GM21737 (cell line): ENCODE results near the gene CHKA.

ENCODE experiments used
- ATAC-seq: cut with Tn5 transposase; IDR thresholded peaks from one replicate; pipeline ENCODE4 v1.9.1; 2021; ENCODE audit warnings: mild to moderate bottlenecking, moderate library complexity; ENCODE audit not compliant: unreplicated experiment

The CHKA gene

DNA sequence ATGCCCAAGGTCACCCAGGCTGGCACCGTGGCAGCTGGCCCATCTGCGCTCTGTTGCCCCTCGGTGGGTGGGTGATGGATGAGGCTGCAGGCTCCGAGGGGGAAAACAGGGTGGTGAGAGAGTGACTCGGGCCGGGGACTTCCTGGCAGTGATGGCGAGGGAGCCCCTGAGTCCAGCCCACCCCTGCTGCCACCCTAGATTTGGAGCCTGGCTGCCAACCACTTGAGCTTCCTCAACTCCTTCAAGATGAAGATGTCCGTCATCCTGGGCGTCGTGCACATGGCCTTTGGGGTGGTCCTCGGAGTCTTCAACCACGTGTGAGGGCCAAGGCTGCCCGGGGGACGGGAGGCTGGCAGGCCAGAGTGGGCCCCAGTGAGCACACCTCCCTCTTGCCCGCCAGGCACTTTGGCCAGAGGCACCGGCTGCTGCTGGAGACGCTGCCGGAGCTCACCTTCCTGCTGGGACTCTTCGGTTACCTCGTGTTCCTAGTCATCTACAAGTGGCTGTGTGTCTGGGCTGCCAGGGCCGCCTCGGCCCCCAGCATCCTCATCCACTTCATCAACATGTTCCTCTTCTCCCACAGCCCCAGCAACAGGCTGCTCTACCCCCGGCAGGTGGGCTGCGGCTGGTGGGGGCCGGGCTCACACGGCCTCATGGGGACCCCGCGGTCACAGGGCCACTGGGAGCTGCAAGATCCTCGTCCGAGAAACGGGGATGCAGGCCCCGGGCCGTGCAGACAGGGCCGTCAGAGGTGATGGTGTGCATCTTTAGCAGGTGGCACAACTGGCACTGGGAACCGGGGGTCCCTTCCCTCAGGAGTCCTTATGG lies 72.3 kb downstream of the CHKA start:
- ATAC-seq = no peak

DNA sequence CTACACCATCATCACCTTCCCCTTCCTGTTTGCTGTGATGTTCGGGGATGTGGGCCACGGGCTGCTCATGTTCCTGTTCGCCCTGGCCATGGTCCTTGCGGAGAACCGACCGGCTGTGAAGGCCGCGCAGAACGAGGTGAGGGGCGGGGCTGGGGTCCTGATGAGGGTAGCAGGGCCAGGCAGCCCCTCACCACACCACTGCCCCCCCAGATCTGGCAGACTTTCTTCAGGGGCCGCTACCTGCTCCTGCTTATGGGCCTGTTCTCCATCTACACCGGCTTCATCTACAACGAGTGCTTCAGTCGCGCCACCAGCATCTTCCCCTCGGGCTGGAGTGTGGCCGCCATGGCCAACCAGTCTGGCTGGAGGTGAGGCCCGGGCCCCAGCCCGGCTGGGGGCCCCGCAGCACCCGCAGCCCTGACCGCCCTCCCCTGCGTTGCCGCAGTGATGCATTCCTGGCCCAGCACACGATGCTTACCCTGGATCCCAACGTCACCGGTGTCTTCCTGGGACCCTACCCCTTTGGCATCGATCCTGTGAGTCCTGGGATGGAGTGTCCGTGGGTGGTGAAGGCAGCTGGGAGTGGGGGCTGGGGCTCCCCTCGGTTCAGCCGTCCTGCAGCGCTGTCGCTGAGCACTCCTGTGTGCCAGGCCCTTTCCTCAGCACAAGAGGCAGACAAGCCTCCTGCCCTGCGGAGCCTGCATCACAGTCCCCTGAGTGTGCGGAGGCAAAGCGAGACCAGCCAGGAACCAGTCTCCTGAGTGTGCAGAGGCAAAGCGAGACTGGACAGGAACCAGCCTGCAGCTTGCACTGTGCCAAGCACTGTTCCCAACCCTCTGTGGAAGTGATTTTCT lies 73.5 kb downstream of the CHKA start:
- ATAC-seq = no peak

DNA sequence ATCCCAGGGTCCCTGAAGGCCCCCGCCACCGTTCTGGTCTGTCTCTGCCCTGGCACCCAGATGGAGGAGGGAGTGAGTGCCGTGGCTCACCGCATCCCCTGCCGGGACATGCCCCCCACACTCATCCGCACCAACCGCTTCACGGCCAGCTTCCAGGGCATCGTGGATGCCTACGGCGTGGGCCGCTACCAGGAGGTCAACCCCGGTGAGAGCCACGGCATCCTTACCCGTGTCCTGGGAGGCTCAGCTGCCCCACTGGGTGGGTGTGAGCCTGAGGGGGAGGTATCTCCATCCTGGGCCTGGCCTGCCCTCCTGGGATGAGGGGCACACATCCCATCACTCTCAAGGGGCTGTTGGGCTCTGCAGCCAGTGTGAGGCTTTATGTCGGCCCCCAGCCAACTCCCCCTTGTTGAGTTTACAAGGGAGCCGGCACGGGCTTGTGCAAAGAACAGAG lies 76.3 kb downstream of the CHKA start:
- ATAC-seq = no peak

DNA sequence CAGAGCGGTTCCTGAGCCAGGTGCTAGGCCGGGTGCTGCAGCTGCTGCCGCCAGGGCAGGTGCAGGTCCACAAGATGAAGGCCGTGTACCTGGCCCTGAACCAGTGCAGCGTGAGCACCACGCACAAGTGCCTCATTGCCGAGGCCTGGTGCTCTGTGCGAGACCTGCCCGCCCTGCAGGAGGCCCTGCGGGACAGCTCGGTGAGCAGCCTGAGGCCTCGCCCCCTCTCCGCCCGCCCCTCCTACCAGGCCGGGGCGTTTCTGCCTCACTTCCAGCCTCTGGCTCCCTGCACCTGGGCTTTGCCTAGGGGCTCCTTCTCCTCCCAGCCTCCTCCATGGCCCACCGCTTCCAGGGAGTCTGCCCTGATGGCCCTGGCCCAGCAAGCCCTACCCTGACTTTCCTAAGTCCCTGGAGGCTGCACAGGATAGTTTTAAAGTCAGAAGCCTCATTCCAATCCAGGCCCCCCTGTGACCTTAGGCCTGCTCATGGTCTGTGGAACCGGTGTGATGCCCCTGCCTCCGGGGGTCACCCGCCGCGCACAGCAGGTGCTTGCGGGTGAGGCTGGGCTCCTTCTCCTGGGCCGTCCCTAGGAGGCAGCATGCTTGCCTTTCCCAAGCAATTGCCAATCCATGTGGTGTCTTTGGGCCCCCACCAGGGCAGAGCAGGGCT lies 76.9 kb downstream of the CHKA start:
- no peak for ATAC-seq

DNA sequence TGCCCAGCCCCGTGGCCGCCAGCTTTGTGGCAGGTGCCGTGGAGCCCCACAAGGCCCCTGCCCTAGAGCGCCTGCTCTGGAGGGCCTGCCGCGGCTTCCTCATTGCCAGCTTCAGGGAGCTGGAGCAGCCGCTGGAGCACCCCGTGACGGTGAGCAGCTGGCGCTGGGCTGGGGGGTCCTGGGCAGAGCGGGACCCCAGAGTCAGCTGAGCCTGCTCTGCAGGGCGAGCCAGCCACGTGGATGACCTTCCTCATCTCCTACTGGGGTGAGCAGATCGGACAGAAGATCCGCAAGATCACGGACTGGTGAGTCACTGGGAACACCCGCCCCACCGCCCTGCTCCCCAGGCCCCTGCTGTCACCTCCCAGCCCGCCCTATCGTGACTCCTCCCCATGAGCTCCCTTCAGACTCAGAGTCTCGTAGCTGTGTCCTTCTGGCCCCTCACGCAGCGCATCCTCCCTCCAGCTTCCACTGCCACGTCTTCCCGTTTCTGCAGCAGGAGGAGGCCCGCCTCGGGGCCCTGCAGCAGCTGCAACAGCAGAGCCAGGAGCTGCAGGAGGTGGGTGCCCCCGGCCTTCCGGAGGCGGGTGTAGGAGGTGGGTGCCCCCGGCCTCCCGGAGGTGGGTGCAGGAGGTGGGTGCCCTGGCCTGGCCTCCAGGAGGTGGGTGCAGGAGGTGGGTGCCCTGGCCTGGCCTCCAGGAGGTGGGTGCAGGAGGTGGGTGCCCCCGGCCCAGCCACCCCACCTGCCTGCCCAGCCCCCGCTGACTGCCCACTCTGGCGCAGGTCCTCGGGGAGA lies 77.6 kb downstream of the CHKA start:
- ATAC-seq = no peak

DNA sequence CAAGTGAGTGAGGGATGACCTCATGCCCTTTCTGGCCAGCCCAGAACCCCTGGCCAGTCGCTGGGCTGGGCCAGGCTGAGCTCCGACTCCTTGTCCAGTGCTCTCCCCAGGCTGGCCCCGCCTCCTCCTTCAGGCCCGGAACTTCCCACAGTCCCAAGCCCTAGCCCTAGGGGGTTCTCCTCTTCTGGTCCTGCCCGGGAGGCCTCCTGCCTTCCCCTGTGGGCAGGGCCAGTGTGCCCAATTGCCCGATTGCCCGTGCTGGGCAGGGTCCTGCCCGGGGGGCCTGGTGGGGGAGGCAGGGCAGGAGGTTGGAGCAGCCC lies 78.2 kb downstream of the CHKA start:
- no peak for ATAC-seq

DNA sequence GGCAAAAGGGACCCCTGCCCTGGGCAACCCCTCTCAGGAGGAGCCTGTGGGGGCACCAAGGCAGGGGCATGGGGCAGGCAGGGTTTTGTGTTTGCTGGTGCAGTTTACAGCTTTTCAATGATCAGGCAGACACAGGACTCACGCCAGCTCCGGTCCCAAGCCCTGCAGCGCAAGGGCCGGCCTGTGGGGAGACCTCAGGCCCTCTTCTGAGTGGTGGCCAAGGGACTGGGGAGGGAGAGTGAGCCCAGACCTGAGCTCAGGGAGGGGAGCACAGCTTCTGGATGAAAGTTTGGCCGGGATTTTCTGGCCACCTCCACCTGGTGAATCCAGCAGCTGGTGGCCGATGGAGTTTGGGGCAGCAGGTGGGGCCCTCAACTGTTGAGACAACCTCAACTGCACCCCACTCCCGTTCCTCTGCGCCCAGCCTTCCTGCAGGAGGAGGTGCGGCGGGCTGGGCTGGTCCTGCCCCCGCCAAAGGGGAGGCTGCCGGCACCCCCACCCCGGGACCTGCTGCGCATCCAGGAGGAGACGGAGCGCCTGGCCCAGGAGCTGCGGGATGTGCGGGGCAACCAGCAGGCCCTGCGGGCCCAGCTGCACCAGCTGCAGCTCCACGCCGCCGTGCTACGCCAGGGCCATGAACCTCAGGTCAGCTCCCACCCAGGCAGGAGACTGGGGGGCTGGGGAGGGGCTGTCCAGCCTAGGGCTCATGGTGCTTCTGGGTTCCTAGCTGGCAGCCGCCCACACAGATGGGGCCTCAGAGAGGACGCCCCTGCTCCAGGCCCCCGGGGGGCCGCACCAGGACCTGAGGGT lies 78.8 kb downstream of the CHKA start:
- no peak for ATAC-seq

DNA sequence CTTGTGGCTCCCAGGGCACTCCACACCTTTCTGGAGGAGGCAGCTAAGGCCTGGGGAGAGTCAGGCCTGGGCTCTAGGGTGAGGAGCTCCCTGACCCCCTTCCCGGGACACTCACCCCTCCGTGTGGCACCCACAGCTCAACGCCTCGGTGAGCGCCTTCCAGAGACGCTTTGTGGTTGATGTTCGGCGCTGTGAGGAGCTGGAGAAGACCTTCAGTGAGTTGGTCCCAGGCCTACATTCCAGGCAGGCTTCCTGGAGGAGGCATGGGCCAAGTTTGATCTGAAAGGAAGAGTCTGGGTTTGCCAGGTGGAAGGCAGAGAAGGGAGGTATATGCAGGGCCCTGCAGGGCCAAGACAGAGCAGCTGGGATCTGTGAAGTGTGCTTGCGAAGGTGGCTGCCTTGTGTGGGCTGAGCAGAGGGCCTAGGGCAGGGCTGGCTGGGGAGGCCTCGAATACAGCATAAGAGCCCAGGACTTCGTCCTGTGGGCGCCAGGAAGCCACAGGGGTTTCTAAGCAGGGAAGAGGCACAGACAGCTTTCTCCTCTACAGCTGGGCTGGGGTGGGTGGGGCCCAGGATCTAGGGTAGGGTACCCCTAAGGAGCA lies 79.5 kb downstream of the CHKA start:
- no peak for ATAC-seq

DNA sequence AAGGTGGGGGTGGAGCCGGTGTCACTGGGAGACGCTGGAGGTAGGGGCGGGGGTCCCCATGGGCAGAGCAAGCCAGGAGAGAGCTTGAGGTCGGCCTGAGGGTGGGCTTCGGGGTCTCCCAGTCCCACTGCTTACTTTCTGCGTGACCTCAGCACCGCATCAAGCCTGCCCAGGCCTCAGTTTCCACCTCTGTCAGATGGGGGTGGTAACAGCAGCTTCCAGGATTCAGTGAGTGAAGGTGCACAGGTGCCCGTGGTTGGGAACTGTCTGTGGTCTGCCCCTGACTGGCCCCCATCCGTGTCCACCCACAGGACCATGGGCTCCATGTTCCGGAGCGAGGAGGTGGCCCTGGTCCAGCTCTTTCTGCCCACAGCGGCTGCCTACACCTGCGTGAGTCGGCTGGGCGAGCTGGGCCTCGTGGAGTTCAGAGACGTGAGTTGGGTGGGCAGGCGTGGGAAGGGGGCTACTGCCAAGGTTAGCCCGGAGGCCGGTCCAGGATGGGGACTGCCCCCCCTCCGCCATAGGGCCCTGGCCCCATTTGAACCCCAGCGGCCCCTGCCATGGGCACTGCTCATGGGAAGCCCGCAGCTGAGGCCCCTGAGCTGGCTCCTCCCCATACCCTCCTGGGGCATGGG lies 80.1 kb downstream of the CHKA start:
- ATAC-seq = no peak

DNA sequence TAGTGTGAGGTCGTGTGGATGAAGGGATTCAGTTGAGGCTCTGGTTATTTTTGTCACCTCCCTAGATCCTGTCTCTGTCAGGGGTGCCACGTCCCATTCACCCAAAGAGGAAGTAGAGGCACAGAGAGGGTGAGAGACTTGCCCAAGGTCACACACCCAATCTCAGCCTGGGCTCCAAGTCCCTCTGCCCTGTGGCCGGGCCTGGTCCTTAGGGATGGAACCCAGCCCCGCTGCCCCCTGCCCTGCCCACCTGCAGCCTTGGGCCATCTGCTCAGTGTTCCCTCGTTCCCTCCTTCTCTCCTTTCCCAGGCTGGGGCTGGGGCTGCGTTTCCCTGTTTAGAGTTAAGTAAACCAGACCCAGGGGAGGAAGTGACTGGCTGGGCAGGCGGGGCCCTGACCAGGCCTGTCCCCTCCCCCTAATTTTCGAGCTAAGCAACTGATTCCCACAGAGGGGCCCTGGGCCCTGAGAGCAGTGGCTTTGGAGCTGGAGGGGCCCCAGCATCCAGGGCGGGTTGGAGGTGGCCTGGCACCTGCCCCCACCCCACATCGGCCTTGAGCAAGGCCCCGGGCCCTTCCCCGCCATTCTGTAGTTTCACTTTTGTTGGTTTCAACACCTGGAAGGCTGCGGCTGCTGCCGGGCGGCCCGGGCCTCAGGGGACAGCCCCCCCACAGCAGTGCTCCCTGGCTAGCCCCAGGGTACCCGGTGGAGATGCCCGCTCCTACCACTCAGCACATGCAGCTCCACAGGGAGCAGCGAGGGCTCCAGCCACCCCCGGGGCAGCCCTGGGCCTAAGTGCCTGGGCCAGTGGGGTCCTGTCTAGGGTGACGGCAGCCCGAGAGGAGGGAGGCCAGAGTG lies 80.9 kb downstream of the CHKA start:
- peak; percentile 50 for ATAC-seq

DNA sequence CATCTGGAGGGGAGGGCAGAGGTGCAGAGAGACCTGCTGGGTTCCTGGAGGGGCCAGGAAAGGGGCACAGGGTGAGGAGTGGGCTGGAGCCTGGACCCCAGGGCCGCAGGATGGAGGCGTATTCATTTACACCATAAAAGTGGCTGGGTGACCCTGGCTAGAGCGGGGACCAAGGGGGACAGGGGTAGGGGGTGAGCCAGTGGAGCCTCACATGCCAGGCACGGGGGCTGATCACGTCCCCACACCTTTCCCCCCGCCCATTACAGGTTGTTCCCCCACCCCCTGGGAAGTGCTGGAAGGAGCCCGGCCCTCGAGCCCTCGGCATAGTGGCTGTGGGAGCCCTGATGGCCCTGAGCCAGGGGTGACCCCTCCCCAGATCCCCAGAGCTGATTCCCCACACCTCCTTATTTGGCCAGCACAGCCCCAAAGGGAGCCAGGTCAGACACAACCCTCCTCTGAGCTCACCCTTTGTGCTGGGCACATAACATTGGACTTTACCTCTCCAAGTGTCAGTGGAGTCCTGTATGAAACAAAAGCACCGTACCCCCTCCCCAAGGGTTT lies 81.6 kb downstream of the CHKA start:
- no peak for ATAC-seq

DNA sequence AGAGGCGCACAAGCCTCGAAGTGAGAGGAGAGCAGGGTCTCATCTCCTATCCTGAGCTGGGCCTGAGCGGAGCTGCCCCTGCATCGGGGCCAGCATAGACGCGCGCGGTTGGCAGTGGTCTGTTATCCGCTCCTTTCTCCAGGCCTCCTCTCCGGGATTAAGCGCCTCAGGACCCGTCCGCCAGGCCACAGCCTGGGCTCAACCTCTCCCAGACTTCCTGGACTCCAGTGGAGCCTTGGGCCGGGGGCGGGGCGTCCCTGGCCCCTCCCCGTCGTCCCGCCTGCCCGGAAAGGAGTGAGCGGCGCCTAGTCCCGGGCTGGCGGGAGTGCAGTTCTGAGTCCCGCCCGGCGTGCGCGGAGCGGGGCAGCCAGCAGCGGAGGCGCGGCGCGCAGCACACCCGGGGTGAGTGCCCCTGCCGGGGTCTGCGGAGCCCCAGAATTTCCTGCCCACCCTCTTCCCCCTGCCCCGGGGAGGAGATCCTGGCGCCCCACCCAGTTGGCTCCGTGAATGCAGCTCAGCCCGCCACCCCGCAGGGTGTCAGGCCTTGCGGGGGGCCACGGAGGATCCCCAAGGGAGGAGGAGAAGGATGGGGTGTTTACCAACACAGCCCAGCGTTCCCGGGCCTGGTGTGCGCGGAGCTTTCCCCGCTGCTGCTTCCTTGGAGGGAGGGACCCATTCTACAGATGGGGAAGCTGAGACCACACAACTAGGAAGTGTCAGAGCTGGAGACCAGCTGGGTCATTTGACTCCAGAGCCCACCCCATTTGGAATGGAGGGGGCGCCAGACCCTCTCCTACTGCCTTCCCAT lies 82.3 kb downstream of the CHKA start, which contains the start of gene TCIRG1:
TCIRG1 (plus strand) TSS at position 308 of the 808 bp plus-strand sequence. CDS start 2,247 bp downstream, outside the sequence.
- ATAC-seq = peak; percentile 41

DNA sequence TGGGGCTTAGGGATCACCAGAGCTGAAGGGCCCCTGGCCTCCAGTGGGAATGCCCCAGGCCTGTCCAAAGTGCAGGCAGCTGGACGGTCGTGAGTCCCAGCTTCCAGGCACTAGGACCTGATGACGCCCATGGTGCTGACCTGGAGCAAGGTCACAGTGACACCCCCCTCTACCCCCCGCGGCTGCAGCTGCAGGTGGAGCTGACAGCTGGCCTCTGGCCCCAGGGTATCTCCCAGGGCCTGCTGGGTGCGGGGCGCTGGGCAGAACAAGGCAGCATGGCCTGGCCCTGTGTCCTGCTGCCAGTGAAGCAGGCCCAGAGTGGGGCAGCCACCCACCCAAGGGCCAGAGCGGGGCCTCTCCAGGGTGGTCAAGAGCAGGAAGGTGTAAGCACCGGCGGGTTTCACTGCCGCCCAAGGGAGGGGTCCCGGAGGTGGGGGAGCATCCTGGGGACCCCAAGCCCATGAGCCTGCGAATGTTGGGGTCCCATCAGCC lies 82.9 kb downstream of the CHKA start:
- no peak for ATAC-seq

DNA sequence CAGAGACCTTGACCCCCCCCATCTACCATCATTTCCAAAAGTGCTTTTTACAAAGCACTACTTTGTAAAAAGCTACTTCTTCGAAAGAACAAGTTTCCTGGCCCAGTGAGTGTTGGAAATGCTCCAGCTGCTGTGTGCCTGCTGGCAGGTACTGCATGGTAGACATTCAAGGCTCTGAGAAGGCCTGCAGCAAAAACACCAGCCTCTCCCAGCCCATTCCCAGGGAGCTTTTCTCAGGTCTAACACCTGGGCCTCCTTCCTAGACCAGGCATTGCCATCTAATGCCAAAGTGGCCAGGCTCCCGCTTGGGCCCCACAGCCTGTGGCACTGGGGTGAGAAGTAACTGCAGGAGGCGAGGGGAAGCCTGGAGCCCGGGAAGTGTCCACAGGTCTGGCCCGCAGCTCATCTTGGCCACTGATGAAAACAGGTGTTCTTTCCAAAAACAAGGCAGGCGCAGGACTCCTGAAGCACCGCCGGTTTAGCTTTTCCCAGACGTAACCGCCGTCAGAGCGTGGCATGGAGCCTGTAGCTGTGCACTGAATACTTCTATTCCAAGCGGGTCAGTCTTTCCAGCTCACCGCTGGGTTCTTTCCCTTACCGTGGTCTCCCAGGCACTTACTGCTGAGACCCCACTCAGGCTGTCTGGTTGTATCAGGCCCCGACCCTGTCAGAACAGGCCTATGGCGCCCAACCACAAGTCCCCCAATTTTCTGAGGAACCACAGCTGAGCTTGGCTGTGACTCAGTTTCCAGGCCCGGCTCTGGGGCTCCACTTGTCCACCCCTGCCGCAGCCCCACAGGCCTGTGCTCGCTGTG lies 83.6 kb downstream of the CHKA start:
- ATAC-seq = no peak

DNA sequence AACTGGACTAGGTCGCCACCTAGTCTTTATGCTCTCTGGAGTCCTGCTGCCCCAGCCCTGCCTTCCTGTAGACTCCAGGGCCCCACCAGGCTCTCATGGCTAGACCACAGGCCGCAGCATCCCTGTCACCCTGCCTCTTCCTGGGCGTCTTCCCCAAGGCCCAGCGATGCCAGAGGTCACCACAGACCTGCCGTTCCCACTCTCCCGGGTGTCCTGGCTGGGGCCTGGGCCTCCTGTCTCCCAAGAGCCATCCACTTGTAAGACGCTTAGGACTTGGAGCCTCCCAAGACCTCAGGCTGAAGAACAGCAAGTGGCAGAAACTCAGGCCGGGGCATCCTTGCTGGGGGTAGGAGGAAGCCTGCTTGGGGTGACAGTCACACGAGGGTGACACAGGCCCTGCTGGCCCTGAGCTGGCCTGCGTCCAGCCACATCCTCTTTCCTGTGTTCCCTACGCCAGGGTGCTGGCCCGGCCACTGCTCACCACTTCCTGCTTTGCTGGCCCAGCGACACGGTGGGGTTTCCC lies 84.4 kb downstream of the CHKA start:
- ATAC-seq = no peak
